Naive thymus-derived CD4-positive, alpha-beta T cell (primary cell): ENCODE measurements around the gene GOLGA7B. TPM values are rescaled to one million over a fixed set of nuclear protein-coding genes. Genes with fewer than 3 reads are reported as not detected.

Experiments used
- ATAC-seq: fragments of 150-1000 bp; cut with Tn5 transposase; 2 replicates; pipeline ENCODE4 v1.10.0; 2021; ENCODE audit warnings: mild to moderate bottlenecking, moderate library complexity
- CTCF ChIA-PET: fragments of 350-600 bp; sonication (Branson Sonifier 250); formaldehyde crosslinking; loops from one replicate; lab custom pipeline; 2021; ENCODE audit warnings: antibody characterized with exemption; lab: Charles Lee
- POLR2A ChIA-PET: fragments of 350-600 bp; sonication (Branson Sonifier 250); formaldehyde crosslinking; loops from one replicate; lab custom pipeline; 2021; ENCODE audit warnings: antibody characterized with exemption, inconsistent platforms; lab: Charles Lee
- DNase-seq, 9 donors: peaks; one replicate each; pipeline versions ENCODE4 v3.0.0 to v3.0.0-alpha.2; 2020 to 2022; ENCODE audit warnings: mixed read lengths in 1 of 9
- H3K27ac ChIP-seq: one replicate; pipeline ENCODE4 v1.7.0; 2013; ENCODE audit warnings: mild to moderate bottlenecking, low read depth, low read length, moderate library complexity
- H3K27me3 ChIP-seq, 2 donors: one replicate each; pipeline ENCODE4 v1.7.0; 2013; ENCODE audit warnings: low read length in 2 of 2, mild to moderate bottlenecking in 2 of 2, moderate library complexity in 2 of 2; ENCODE audit not compliant: control insufficient read depth in 2 of 2, insufficient read depth in 2 of 2
- H3K36me3 ChIP-seq, 3 experiments: 1 replicate in 2 of 3; 2 replicates in 1 of 3; pipeline ENCODE4 v1.7.0; 2013; ENCODE audit warnings: low read length in 3 of 3, mild to moderate bottlenecking in 3 of 3, moderate library complexity in 1 of 3; ENCODE audit not compliant: insufficient read depth in 3 of 3, control insufficient read depth in 2 of 3
- H3K4me1 ChIP-seq, 2 donors: one replicate each; pipeline ENCODE4 v1.7.0; 2013; ENCODE audit warnings: low read length in 2 of 2, mild to moderate bottlenecking in 2 of 2, moderate library complexity in 1 of 2; ENCODE audit not compliant: control insufficient read depth in 2 of 2, insufficient read depth in 2 of 2
- H3K4me3 ChIP-seq: 2 replicates; pipeline ENCODE4 v1.7.0; 2013; ENCODE audit warnings: mild to moderate bottlenecking, low read length
- H3K9me3 ChIP-seq, 3 experiments: 1 replicate in 2 of 3; 2 replicates in 1 of 3; pipeline ENCODE4 v1.7.0; 2013; ENCODE audit warnings: low read length in 3 of 3; ENCODE audit not compliant: control insufficient read depth in 2 of 3
- H3K27ac Mint-ChIP-seq, 9 donors: one replicate each; pipeline ENCODE4 v1.8.0; 2020 to 2022; ENCODE audit warnings: mixed read lengths in 9 of 9, mild to moderate bottlenecking in 8 of 9, moderate library complexity in 5 of 9, inconsistent platforms in 2 of 9
- H3K27me3 Mint-ChIP-seq, 5 donors: one replicate each; pipeline ENCODE4 v1.8.0; 2021 to 2022; ENCODE audit warnings: mixed read lengths in 5 of 5, mild to moderate bottlenecking in 1 of 5
- H3K36me3 Mint-ChIP-seq, 5 donors: one replicate each; pipeline ENCODE4 v1.8.0; 2020 to 2022; ENCODE audit warnings: mixed read lengths in 5 of 5, mild to moderate bottlenecking in 3 of 5, inconsistent platforms in 1 of 5
- H3K4me1 Mint-ChIP-seq, 7 donors: one replicate each; pipeline ENCODE4 v1.8.0; 2020 to 2022; ENCODE audit warnings: mixed read lengths in 7 of 7, mild to moderate bottlenecking in 3 of 7, inconsistent platforms in 1 of 7
- H3K4me3 Mint-ChIP-seq, 10 donors: one replicate each; pipeline ENCODE4 v1.8.0; 2020 to 2022; ENCODE audit warnings: mild to moderate bottlenecking in 10 of 10, mixed read lengths in 10 of 10, moderate library complexity in 6 of 10, inconsistent platforms in 2 of 10
- H3K9me3 Mint-ChIP-seq, 11 donors: one replicate each; pipeline ENCODE4 v1.8.0; 2020 to 2022; ENCODE audit warnings: mixed read lengths in 11 of 11, mild to moderate bottlenecking in 4 of 11, inconsistent platforms in 1 of 11, moderate library complexity in 1 of 11
- intact Hi-C, 2 donors: fragments of 100-400 bp; cut with micrococcal nuclease; formaldehyde crosslinking; loops; one replicate each; pipeline ENCODE4 v1.15.1; 2023
- polyA plus RNA-seq, 2 donors: library from polyadenylated mRNA; unstranded; fragments of 300-500 nt; fragmentation: Illumina TruSeq; gene quantifications; one replicate each; pipeline ENCODE4 v1.2.3, GENCODE V29; 2021
- total RNA-seq, 6 experiments: library from RNA in 5 of 6; stranded (reverse) in 5 of 6; gene quantifications; 1 replicate in 5 of 6; 2 replicates in 1 of 6; pipeline ENCODE4 v1.2.3 and lab custom pipeline; 2021 to 2026

Gene GOLGA7B
- total and polyA plus RNA-seq, 7 experiments from 2014 or later = 0.62 to 8.5 (median 6.4) TPM

DNA sequence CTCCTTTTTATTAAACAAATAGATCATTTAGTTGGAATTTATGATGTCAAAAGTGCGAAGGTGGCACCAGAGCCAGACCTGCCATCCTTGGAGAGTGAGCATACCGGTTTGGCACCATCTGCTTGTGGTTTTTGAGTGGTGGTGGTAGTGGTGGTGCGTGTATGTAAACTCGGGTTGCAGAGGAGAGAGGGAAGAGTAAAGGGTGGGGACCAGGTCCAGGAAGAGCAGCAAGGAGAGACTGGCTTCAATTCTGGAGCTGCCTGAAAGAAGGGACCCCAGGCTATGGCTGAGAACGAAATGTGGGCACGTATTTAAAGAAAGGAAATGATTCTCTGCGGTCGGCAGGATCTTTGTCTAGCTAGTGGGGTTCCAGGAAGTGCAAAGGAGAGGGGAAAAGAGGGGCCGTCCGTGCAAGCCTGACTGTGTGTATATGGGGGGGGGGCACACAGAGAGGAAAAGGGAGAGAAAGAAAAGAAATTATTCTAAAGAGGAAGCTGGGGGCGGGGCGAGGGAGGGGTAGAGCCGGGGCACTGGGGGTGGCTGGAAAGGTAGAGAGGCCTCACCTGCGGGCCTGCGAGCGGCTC lies 448 bp upstream of the GOLGA7B start:
- CTCF ChIA-PET = interaction anchor here (0.7 to 5.2 kb wide), 5 partner anchors 14 to 57 kb away, joined by 3 to 25 read pairs (median 5); no protein-coding TSS in a partner anchor
- H3K27me3 Mint-ChIP-seq = peaks cover 0 to 4% (median 0%) of the 10 kb centered on the region in 5 donors
- H3K27ac Mint-ChIP-seq = peak overlapping the region; percentile 51 to 93 (median 85)
- H3K27me3 ChIP-seq = no peaks in the 10 kb centered on the region
- H3K4me1 ChIP-seq = peaks cover 25 to 32% of the 10 kb centered on the region in 2 donors
- POLR2A ChIA-PET = interaction anchor here (0.6 to 1.9 kb wide), 10 partner anchors 10 to 369 kb away, joined by 3 to 7 read pairs (median 3); partner anchors contain the start of gene ZFYVE27
- H3K27ac ChIP-seq = peak overlapping the region; percentile 60
- no peaks in the 10 kb centered on the region for H3K9me3 ChIP-seq
- ATAC-seq (peak; percentile 34), DNase-seq (peak in 3 of 9 donors; percentile 5 to 47 (median 5))
- intact Hi-C loops = loop anchor here (1.0 to 5.0 kb wide), 6 partner anchors 20 to 209 kb away; partner anchors contain the start of genes AVPI1 (in 2 of the 2), PI4K2A (in 1 of the 2) and ZFYVE27 (in 1 of the 2)
- no peaks in the 10 kb centered on the region for H3K36me3 ChIP-seq
- peak overlapping the region; percentile 84 to 93 (median 88) for H3K4me3 Mint-ChIP-seq
- peak overlapping the region; percentile 71 for H3K4me3 ChIP-seq
- peaks cover 0 to under 1% (median 0%) of the 10 kb centered on the region in 5 donors for H3K36me3 Mint-ChIP-seq
- H3K4me1 Mint-ChIP-seq = peaks cover 21 to 43% (median 35%) of the 10 kb centered on the region in 7 donors
- H3K9me3 Mint-ChIP-seq = no peaks in the 10 kb centered on the region

DNA sequence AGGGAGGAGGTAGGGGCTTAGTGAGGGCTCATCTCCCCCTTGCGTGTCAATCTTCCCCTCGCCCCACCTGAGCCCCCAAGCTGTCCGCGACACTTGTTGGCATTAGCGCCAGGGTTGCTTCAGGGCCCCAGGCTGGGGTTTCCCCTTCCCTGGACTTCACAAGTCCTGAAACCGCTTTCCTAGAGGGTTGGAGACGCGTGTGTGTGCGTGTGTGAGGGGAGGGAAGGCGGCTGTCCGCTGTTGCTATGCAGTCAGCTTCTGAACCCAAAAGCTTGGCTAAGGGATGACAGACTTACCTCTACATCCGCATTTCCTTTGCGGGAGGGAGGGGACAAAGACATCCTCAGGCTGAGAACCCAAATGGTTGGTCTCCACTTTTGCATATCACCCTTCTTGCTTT lies 803 bp downstream of the GOLGA7B start:
- CTCF ChIA-PET = interaction anchor here (0.7 to 5.2 kb wide), 3 partner anchors 19 to 277 kb away, joined by 3 to 25 read pairs (median 4); no protein-coding TSS in a partner anchor
- Histone ChIP-seq H3K27me3 (no peaks in the 10 kb centered on the region), H3K27ac (peak overlapping the region; percentile 61), H3K4me3 (peak overlapping the region; percentile 74), H3K4me1 (peaks cover 25 to 32% of the 10 kb centered on the region in 2 donors), H3K9me3 (no peaks in the 10 kb centered on the region), H3K36me3 (no peaks in the 10 kb centered on the region)
- intact Hi-C loops = loop anchor here (1.0 to 10.0 kb wide), 4 partner anchors 54 to 284 kb away; partner anchors contain the start of gene R3HCC1L (in 2 of the 2)
- Mint-ChIP-seq H3K4me3 (peak overlapping the region; percentile 84 to 94 (median 89)), H3K27ac (peak overlapping the region in 8 of 9 donors; percentile 67 to 87 (median 79)), H3K36me3 (peaks cover 0 to 7% (median 5%) of the 10 kb centered on the region in 5 donors), H3K4me1 (peaks cover 21 to 52% (median 43%) of the 10 kb centered on the region in 7 donors), H3K27me3 (peaks cover 0 to 4% (median 0%) of the 10 kb centered on the region in 5 donors), H3K9me3 (no peaks in the 10 kb centered on the region)
- peak; percentile 6 for ATAC-seq
- POLR2A ChIA-PET = interaction anchor here (0.6 to 2.6 kb wide), 5 partner anchors 9 to 114 kb away, joined by 3 to 10 read pairs (median 4); partner anchors contain the start of gene ZFYVE27
- DNase-seq = peak in 7 of 9 donors; percentile 9 to 48 (median 30)

DNA sequence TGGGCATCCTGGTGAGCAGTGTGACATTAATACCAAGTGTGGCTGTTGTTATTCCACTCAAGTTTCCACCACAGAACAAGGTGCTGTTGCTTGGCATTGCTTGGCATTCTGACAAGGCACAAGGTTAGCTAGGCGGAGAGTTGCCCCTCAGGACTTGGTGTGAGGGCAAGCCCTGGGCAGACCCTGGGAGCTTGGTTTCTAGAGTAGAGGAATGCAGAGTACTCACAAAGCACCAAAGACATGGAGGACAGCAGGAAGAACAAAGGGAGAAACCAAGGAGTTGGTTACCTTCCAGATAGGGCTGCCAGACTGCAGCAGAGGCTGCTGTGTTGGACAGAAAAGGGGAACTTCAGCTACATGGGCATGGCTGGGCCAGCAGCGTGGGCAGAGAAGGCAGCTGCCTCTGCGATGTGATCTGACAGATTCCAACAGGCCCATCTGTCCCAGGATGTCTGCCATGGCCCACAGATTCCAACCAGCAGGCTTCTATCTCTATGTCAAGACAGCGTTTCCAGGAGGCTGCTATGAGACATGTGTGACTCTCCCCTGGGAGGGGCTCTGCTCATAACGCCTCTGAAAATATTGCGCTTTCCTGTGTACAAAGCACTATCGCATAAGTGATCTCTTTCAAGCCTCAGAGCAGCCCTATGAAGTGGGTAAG lies 1.8 kb downstream of the GOLGA7B start:
- intact Hi-C loops = loop anchor here in 1 of 2 donors (5.0 to 10.0 kb wide), 2 partner anchors 149 to 283 kb away; partner anchors contain the start of gene R3HCC1L
- Mint-ChIP-seq H3K9me3 (no peaks in the 10 kb centered on the region), H3K4me3 (peak overlapping the region; percentile 84 to 94 (median 89)), H3K27me3 (peaks cover 0 to 4% (median 0%) of the 10 kb centered on the region in 5 donors), H3K27ac (peak overlapping the region in 7 of 9 donors; percentile 19 to 87 (median 73)), H3K36me3 (peaks cover 0 to 10% (median 5%) of the 10 kb centered on the region in 5 donors), H3K4me1 (peaks cover 21 to 53% (median 46%) of the 10 kb centered on the region in 7 donors)
- ChIA-PET POLR2A (interaction anchor here (0.9 to 2.6 kb wide), 6 partner anchors 17 to 283 kb away, joined by 3 to 10 read pairs (median 4); partner anchors contain the start of genes R3HCC1L and ZFYVE27), CTCF (interaction anchor here (0.7 to 5.2 kb wide), 3 partner anchors 18 to 276 kb away, joined by 3 to 25 read pairs (median 4); no protein-coding TSS in a partner anchor)
- Histone ChIP-seq H3K4me1 (peaks cover 25 to 32% of the 10 kb centered on the region in 2 donors), H3K27me3 (no peaks in the 10 kb centered on the region), H3K36me3 (no peaks in the 10 kb centered on the region), H3K27ac (no peak overlapping the region), H3K4me3 (peak overlapping the region; percentile 74), H3K9me3 (no peaks in the 10 kb centered on the region)
- ATAC-seq (peak; percentile 51), DNase-seq (peak in 5 of 9 donors; percentile 25 to 59 (median 47))

DNA sequence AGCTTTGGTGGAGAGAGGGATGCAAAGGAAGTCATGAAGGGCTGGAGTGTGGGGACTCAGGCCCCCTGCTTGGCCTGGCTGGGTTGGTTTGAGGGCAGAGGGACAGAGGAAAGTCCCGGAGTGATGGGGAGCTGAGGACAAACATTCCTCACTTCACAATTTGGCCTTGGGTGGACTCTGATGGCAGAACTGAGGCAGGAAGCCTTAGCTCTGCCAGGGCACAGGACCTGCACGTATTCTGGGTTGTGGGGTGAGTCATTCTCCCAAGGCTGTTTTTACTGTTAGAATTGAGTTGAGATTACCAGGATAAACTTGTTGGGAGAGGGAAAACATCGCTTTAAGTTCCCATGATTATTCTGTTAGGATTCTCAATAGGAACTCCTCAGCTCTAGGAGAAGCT lies 2.6 kb downstream of the GOLGA7B start:
- Mint-ChIP-seq H3K27ac (peak overlapping the region in 4 of 9 donors; percentile 20 to 82 (median 68)), H3K4me3 (peak overlapping the region; percentile 26 to 94 (median 88)), H3K27me3 (peaks cover 0 to 4% (median 0%) of the 10 kb centered on the region in 5 donors), H3K9me3 (no peaks in the 10 kb centered on the region), H3K4me1 (peaks cover 22 to 62% (median 46%) of the 10 kb centered on the region in 7 donors), H3K36me3 (peaks cover 0 to 10% (median 5%) of the 10 kb centered on the region in 5 donors)
- H3K36me3 ChIP-seq = no peaks in the 10 kb centered on the region
- no peaks in the 10 kb centered on the region for H3K9me3 ChIP-seq
- no peak for DNase-seq
- H3K27ac ChIP-seq = no peak overlapping the region
- ChIA-PET POLR2A (interaction anchor here (0.7 to 2.6 kb wide), 4 partner anchors 16 to 282 kb away, joined by 3 to 10 read pairs (median 5); partner anchors contain the start of gene R3HCC1L), CTCF (interaction anchor here (5.2 kb wide), 1 partner anchor 17 kb away, joined by 25 read pairs; no protein-coding TSS in a partner anchor)
- no peaks in the 10 kb centered on the region for H3K27me3 ChIP-seq
- H3K4me1 ChIP-seq = peaks cover 25 to 32% of the 10 kb centered on the region in 2 donors
- ATAC-seq = no peak
- H3K4me3 ChIP-seq = no peak overlapping the region
- intact Hi-C loops = loop anchor here in 1 of 2 donors (5.0 to 10.0 kb wide), 2 partner anchors 150 to 283 kb away; partner anchors contain the start of gene R3HCC1L

DNA sequence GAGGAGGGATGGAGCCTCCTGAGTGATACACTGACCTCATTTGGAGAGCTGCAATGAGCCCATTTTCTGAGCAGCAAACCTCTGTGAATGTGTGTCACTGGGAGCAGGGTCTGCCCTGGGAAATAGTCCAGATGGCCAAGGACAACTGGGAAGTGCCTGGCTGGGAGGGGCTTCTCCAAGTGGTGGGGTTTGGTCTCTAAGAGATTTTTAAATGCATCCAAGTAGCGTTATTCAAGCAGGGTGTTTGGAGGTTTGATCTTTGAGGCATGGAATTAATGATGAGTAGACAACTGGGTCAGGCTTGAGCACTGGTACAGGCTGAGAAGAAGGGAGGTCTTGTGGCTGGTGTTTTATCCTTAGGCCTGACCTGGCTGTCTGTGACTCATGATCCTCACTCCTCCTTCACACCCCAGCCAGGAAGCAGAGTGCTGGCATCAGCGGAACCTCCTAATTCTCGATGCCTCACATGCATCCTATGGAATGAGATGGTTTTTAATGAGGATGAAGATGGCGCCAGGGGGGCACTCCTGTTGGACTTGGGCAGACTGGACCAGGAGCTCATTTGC lies 3.3 kb downstream of the GOLGA7B start:
- Mint-ChIP-seq H3K36me3 (peaks cover 0 to 10% (median 5%) of the 10 kb centered on the region in 5 donors), H3K4me3 (peak overlapping the region in 6 of 10 donors; percentile 6 to 94 (median 84)), H3K27me3 (peaks cover 0 to 4% (median 0%) of the 10 kb centered on the region in 5 donors), H3K9me3 (no peaks in the 10 kb centered on the region), H3K4me1 (peaks cover 29 to 67% (median 47%) of the 10 kb centered on the region in 7 donors), H3K27ac (peak overlapping the region in 1 of 9 donors; percentile 73)
- Histone ChIP-seq H3K9me3 (no peaks in the 10 kb centered on the region), H3K4me1 (peaks cover 25 to 32% of the 10 kb centered on the region in 2 donors), H3K4me3 (no peak overlapping the region), H3K36me3 (no peaks in the 10 kb centered on the region), H3K27ac (no peak overlapping the region), H3K27me3 (no peaks in the 10 kb centered on the region)
- intact Hi-C loops = loop anchor here in 1 of 2 donors (5.0 to 10.0 kb wide), 2 partner anchors 151 to 282 kb away; partner anchors contain the start of gene R3HCC1L
- DNase-seq (no peak), ATAC-seq (no peak)
- POLR2A ChIA-PET = interaction anchor here (0.7 to 2.3 kb wide), 4 partner anchors 9 to 281 kb away, joined by 3 to 7 read pairs (median 3); partner anchors contain the start of gene R3HCC1L
- CTCF ChIA-PET = interaction anchor here (5.2 kb wide), 1 partner anchor 16 kb away, joined by 25 read pairs; no protein-coding TSS in a partner anchor
